HG02852 (cell line): Measurements from ENCODE around the gene RPP25.
A peak's percentile ranks its signal among the peaks of the same experiment; 100 is the strongest.
"Not testable (repeated sequence)": the region's sequence is repeated elsewhere in the genome, so short reads cannot be mapped to it uniquely, and the experiment has no call there.

Experiments used
- ATAC-seq: cut with Tn5 transposase; IDR thresholded peaks from one replicate; pipeline ENCODE4 v1.9.1; 2021; ENCODE audit warnings: mild to moderate bottlenecking, moderate library complexity; ENCODE audit not compliant: unreplicated experiment

Gene RPP25

GRCh38 chr15:74963213-74963612 lies 6.6 kb upstream of the RPP25 start:
- no peak for ATAC-seq

- ATAC-seq = no peak
Measured at GRCh38 chr15:74962671-74963070, 6.1 kb upstream of the RPP25 start.

GRCh38 chr15:74962219-74962618 lies 5.6 kb upstream of the RPP25 start:
- ATAC-seq = no peak

- no peak for ATAC-seq
Measured at GRCh38 chr15:74961616-74962015, 5.0 kb upstream of the RPP25 start.

- no peak for ATAC-seq
Measured at GRCh38 chr15:74960995-74961588, 4.5 kb upstream of the RPP25 start.

- ATAC-seq = no peak
Measured at GRCh38 chr15:74960286-74960685, 3.7 kb upstream of the RPP25 start.

- ATAC-seq = no peak
Measured at GRCh38 chr15:74959586-74959939, 3.0 kb upstream of the RPP25 start.

- no peak for ATAC-seq
Measured at GRCh38 chr15:74958908-74959585, 2.5 kb upstream of the RPP25 start.

- ATAC-seq = no peak
Measured at GRCh38 chr15:74958320-74958907, 1.8 kb upstream of the RPP25 start.

GRCh38 chr15:74957476-74958035 lies 984 bp upstream of the RPP25 start:
- no peak for ATAC-seq

GRCh38 chr15:74955796-74956647 lies 550 bp downstream of the RPP25 start:
- peak; percentile 67 for ATAC-seq

GRCh38 chr15:74955017-74955416 lies 1.6 kb downstream of the RPP25 start:
- ATAC-seq = no peak

GRCh38 chr15:74954515-74954914 lies 2.1 kb downstream of the RPP25 start:
- ATAC-seq = no peak

- no peak for ATAC-seq
Measured at GRCh38 chr15:74951006-74951405, 5.6 kb downstream of the RPP25 start.

GRCh38 chr15:74950078-74950908 lies 6.3 kb downstream of the RPP25 start:
- ATAC-seq = no peak

- peak; percentile 84 for ATAC-seq
Measured at GRCh38 chr15:74937590-74938371, 18.8 kb downstream of the RPP25 start, which contains the start of gene COX5A. COX5A (minus strand) TSS chr15:74938073; CDS start chr15:74938014, 59 bp downstream.

- no peak for ATAC-seq
Measured at GRCh38 chr15:74937272-74937589, 19.3 kb downstream of the RPP25 start.

- ATAC-seq = not testable (repeated sequence)
Measured at GRCh38 chr15:74935193-74935592, 21.4 kb downstream of the RPP25 start.

- no peak for ATAC-seq
Measured at GRCh38 chr15:74933573-74933972, 23.0 kb downstream of the RPP25 start.

- ATAC-seq = no peak
Measured at GRCh38 chr15:74928771-74929198, 27.8 kb downstream of the RPP25 start.
